GM18858 (cell line): ENCODE measurements around the gene ADAP1.

Experiments used
- ATAC-seq: cut with Tn5 transposase; IDR thresholded peaks from one replicate; pipeline ENCODE4 v1.9.1; 2021; ENCODE audit not compliant: unreplicated experiment

The ADAP1 gene

GRCh38 chr7:940599-941408 lies 13.7 kb downstream of the ADAP1 start:
- ATAC-seq = no peak

GRCh38 chr7:939843-940242 lies 14.6 kb downstream of the ADAP1 start:
- ATAC-seq = no peak

- ATAC-seq = no peak
Observed at GRCh38 chr7:938546-939185, 15.8 kb downstream of the ADAP1 start.

GRCh38 chr7:937856-938484 lies 16.5 kb downstream of the ADAP1 start:
- no peak for ATAC-seq

GRCh38 chr7:936386-937054 lies 18.0 kb downstream of the ADAP1 start:
- ATAC-seq = peak; percentile 82

- no peak for ATAC-seq
Observed at GRCh38 chr7:935874-936385, 18.6 kb downstream of the ADAP1 start.

GRCh38 chr7:935164-935873 lies 19.2 kb downstream of the ADAP1 start:
- no peak for ATAC-seq

- no peak for ATAC-seq
Observed at GRCh38 chr7:934469-935163, 19.9 kb downstream of the ADAP1 start.

- ATAC-seq = no peak
Observed at GRCh38 chr7:932651-932975, 21.9 kb downstream of the ADAP1 start.

- no peak for ATAC-seq
Observed at GRCh38 chr7:931871-932650, 22.4 kb downstream of the ADAP1 start.

- no peak for ATAC-seq
Observed at GRCh38 chr7:930975-931758, 23.3 kb downstream of the ADAP1 start.

- no peak for ATAC-seq
Observed at GRCh38 chr7:929311-929711, 25.2 kb downstream of the ADAP1 start.

- no peak for ATAC-seq
Observed at GRCh38 chr7:927031-927671, 27.3 kb downstream of the ADAP1 start.

- ATAC-seq = no peak
Observed at GRCh38 chr7:926061-927030, 28.1 kb downstream of the ADAP1 start.

- no peak for ATAC-seq
Observed at GRCh38 chr7:925601-926000, 28.9 kb downstream of the ADAP1 start.

GRCh38 chr7:924541-925231 lies 29.8 kb downstream of the ADAP1 start:
- ATAC-seq = peak; percentile 46
